ENCODE measurements around the gene BRWD1. TPM values are rescaled to one million over a fixed set of nuclear protein-coding genes. Genes with fewer than 3 reads are reported as not detected.
A peak's percentile ranks its signal among the peaks of the same experiment; 100 is the strongest.

BRWD1 gene
- total RNA-seq, 1 experiment from 2014 or later, result 36.0 TPM

DNA sequence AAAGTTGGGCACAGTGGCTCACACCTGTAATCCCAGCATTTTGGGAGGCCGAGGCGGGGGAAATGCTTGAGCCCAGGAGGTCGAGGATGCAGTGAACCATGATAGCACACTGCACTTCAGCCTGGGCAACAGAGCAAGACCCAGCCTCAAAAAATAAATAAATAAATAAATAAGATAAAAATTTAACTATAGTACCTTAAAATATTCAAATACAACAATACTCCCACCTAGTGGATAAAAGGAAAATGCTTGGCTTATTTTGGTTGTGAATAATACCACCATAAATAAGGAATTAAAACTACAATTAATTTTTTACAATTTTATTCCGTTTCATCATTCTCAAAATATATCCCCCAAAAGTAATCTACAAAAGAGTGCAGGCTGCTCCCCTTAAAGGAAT, 138.3 kb downstream of the BRWD1 start:
- peak; percentile 46 for TF ChIP-seq CTCF (IDR thresholded peaks at IDR 0.05; ENCODE audit: unreplicated experiment)
- intact Hi-C loops (cut with micrococcal nuclease), result no loop called here
- peak; percentile 28 for DNase-seq (ENCODE audit: unreplicated experiment)
- Mint-ChIP-seq H3K27me3 (ENCODE audit: insufficient read depth, unreplicated experiment) (no peaks in the 10 kb centered on the region), H3K4me1 (ENCODE audit: insufficient read depth, unreplicated experiment) (peaks cover 10% of the 10 kb centered on the region), H3K9me3 (ENCODE audit: unreplicated experiment) (no peaks in the 10 kb centered on the region), H3K27ac (ENCODE audit: low read depth, unreplicated experiment) (no peak overlapping the region), H3K36me3 (ENCODE audit: insufficient read depth, unreplicated experiment) (peaks cover 51% of the 10 kb centered on the region), H3K4me3 (ENCODE audit: unreplicated experiment) (no peak overlapping the region)
- BruUV-seq (replicated peaks), result no TSS peak
- ChIA-PET POLR2A (interaction anchor here (2.1 kb wide), 1 partner anchor 8 kb away, joined by 6 read pairs; the partner anchor contains the start of gene PSMG1), CTCF (interaction anchor here (0.6 to 0.9 kb wide), 3 partner anchors 62 to 670 kb away, joined by 3 to 4 read pairs (median 3); no protein-coding TSS in a partner anchor)

- CTCF ChIA-PET, result interaction anchor here (0.6 to 1.4 kb wide), 7 partner anchors 63 to 1481 kb away, joined by 3 to 4 read pairs (median 3); no protein-coding TSS in a partner anchor
- no peak overlapping the region for H3K4me3 Mint-ChIP-seq (ENCODE audit: unreplicated experiment)
Measured at GRCh38 chr21:39173716-39174680, 139.4 kb downstream of the BRWD1 start.

DNA sequence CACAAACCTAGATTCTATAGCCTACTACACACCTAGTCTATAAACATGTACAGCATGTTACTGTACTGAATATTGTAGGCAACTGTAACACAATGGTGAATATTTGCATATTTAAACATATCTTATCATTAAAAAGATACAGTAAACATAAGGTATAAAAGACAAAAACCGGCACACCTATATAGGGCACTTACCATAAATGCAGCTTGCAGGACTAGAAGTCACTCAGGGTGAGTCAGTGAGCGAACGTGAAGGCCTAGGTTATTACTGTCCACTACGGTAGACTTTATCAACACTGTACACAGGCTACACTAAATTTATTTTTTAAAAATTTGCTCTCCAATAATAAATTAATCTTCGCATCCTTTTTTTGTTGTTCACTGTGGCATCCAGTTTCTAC, 143.5 kb downstream of the BRWD1 start:
- BruUV-seq (replicated peaks), result no TSS peak
- intact Hi-C loops (cut with micrococcal nuclease), result no loop called here
- no peak for DNase-seq (ENCODE audit: unreplicated experiment)
- no peaks in the 10 kb centered on the region for H3K27me3 Mint-ChIP-seq (ENCODE audit: insufficient read depth, unreplicated experiment)
- ChIA-PET CTCF (no interaction called here), POLR2A (interaction anchor here (0.7 to 1.6 kb wide), 3 partner anchors 11 to 14 kb away, joined by 3 to 4 read pairs (median 3); partner anchors contain the start of gene PSMG1)
- peaks cover 20% of the 10 kb centered on the region for H3K9me3 Mint-ChIP-seq (ENCODE audit: unreplicated experiment)
- H3K4me3 Mint-ChIP-seq (ENCODE audit: unreplicated experiment), result no peak overlapping the region
- no peaks in the 10 kb centered on the region for H3K4me1 Mint-ChIP-seq (ENCODE audit: insufficient read depth, unreplicated experiment)
- no peak for TF ChIP-seq CTCF (IDR thresholded peaks at IDR 0.05; ENCODE audit: unreplicated experiment)
- no peak overlapping the region for H3K27ac Mint-ChIP-seq (ENCODE audit: low read depth, unreplicated experiment)
- peaks cover 32% of the 10 kb centered on the region for H3K36me3 Mint-ChIP-seq (ENCODE audit: insufficient read depth, unreplicated experiment)

More at GRCh38 chr21:39173716-39174680, 139.4 kb downstream of the BRWD1 start:
- Mint-ChIP-seq H3K9me3 (ENCODE audit: unreplicated experiment) (no peaks in the 10 kb centered on the region), H3K27ac (ENCODE audit: low read depth, unreplicated experiment) (no peak overlapping the region), H3K27me3 (ENCODE audit: insufficient read depth, unreplicated experiment) (no peaks in the 10 kb centered on the region), H3K36me3 (ENCODE audit: insufficient read depth, unreplicated experiment) (peaks cover 42% of the 10 kb centered on the region), H3K4me1 (ENCODE audit: insufficient read depth, unreplicated experiment) (peaks cover 6% of the 10 kb centered on the region)
- no TSS peak for BruUV-seq (replicated peaks)
- DNase-seq (ENCODE audit: unreplicated experiment), result no peak
- POLR2A ChIA-PET, result interaction anchor here (0.6 to 2.1 kb wide), 3 partner anchors 9 to 368 kb away, joined by 3 to 6 read pairs (median 4); partner anchors contain the start of genes ETS2 and PSMG1
- no peak for TF ChIP-seq CTCF (IDR thresholded peaks at IDR 0.05; ENCODE audit: unreplicated experiment)
- intact Hi-C loops (cut with micrococcal nuclease), result no loop called here

- ChIA-PET POLR2A (interaction anchor here (1.0 to 1.6 kb wide), 2 partner anchors 13 to 15 kb away, joined by 4 to 7 read pairs; partner anchors contain the start of gene PSMG1), CTCF (no interaction called here)
- intact Hi-C loops (cut with micrococcal nuclease), result no loop called here
- Mint-ChIP-seq H3K27me3 (ENCODE audit: insufficient read depth, unreplicated experiment) (no peaks in the 10 kb centered on the region), H3K36me3 (ENCODE audit: insufficient read depth, unreplicated experiment) (peaks cover 27% of the 10 kb centered on the region), H3K4me3 (ENCODE audit: unreplicated experiment) (no peak overlapping the region), H3K4me1 (ENCODE audit: insufficient read depth, unreplicated experiment) (no peaks in the 10 kb centered on the region), H3K9me3 (ENCODE audit: unreplicated experiment) (peaks cover 20% of the 10 kb centered on the region), H3K27ac (ENCODE audit: low read depth, unreplicated experiment) (no peak overlapping the region)
- no peak for DNase-seq (ENCODE audit: unreplicated experiment)
- BruUV-seq (replicated peaks), result no TSS peak
- TF ChIP-seq CTCF (IDR thresholded peaks at IDR 0.05; ENCODE audit: unreplicated experiment), result no peak
Measured at GRCh38 chr21:39168800-39169199, 144.6 kb downstream of the BRWD1 start.

Data from MCF 10A (cell line).